CD4-positive, alpha-beta T cell treated with Interleukin-2 at 100 ng/mL for 4 hours (primary cell): ENCODE measurements around the gene SLC4A1.

Source experiments
- DNase-seq: peaks from one replicate; pipeline ENCODE4 v3.0.0-alpha.2; 2020; ENCODE audit warnings: low spot score

Gene SLC4A1

DNA sequence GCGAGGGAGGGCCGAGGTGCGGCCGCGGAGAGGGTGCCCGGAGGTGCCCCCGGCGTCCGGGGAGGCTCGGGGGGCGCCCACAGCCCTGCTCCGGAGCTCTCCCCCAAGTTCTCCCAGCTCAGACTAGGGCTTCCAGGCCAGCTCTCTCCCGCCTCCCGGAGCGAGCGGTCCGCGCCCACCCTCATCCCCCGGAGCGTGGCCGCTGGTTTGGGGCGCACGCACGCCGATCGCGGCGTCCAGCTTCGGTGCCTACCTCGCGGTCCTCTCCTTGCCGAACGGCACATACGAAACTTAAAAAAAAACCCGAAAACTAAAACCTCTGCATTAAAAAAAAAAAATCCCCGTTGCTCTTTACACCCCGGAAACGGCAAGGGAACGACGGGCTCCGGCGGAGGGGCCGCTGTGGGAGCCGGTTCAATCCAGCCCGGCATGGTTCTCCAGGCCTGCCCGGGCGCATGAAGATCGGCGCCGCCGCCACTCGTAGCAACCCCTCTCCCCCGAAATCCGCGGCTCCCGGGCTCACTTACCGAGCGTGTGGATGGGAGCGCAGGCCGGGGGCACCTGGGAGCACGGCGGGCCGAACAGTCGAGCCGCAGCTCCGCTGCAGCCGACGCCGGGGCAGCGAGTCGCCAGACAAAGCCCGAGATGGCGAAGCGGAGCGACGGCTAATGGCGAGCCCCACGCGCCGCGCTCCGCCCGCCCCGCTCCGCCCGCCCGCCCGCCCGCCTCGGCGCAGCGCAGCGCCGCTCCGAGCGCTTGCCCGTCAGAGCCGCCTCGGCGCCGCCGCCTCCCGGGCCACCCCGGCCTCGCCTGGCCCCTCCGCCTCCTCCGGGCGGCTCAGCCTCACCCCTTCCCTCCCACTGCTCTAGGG is 47.5 kb downstream of the SLC4A1 start:
- DNase-seq: peak; percentile 48

GRCh38 chr17:44219616-44220212 is 48.2 kb downstream of the SLC4A1 start, which contains the start of gene UBTF:
Gene UBTF, minus strand, starts transcription at chr17:44219675. Its CDS starts 1,446 bp downstream, at chr17:44218229.
- peak; percentile 79 for DNase-seq

- peak; percentile 66 for DNase-seq
These were observed 48.8 kb downstream of the SLC4A1 start for GRCh38 chr17:44219108-44219615.

GRCh38 chr17:44218344-44219107 is 49.4 kb downstream of the SLC4A1 start:
- DNase-seq: peak; percentile 89

DNA sequence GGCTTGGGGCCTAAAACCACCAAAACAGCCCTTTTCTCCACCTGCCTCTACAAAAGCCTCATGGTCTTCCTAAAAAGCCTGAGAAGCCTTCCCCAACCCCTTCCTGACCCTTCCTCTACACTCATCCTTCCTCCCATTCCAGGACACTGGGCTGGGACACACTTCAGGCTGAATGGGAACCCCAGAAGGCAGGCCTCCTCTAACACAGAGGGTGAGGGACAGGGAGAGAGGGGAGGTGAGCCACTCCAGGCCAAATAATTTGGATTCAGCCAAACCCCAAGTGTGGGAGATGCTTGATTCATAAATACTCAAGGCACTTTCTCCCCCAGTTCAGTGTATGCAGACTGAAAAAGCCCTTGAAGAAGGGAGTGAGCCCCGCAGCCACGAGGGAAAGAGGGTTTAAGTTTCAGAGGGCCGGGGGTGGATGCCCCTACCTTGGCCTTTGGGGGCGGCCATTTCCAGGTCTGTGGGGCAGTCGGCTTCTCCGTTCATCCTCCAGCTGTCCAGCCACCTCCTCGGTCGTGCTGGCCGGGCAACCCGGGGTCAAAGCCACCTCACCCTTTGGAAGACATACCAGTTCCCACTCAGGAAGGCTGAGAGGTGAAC is 50.1 kb downstream of the SLC4A1 start:
- no peak for DNase-seq

DNA sequence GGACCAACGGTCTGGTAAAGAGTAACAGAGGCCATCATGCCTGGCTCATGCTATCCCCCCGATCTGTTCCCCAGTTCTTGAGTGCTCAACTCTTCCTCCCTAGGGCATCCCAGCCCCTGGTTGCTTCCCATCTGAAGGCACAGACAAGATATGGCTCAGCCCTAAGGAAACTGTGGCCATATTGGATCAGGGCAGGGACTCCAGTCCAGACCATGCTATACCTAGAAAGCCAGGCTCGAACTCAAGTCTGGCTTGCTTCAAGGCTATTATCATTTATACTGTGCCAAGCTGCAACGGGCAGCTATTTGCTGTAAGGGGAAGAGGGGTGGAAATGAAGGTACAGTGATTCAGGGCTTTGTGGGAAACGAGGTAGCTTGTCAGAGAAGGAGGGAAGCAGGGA is 51.2 kb downstream of the SLC4A1 start:
- no peak for DNase-seq

GRCh38 chr17:44216173-44216572 is 51.8 kb downstream of the SLC4A1 start:
- DNase-seq: peak; percentile 38

GRCh38 chr17:44214896-44215295 is 53.0 kb downstream of the SLC4A1 start:
- no peak for DNase-seq

DNA sequence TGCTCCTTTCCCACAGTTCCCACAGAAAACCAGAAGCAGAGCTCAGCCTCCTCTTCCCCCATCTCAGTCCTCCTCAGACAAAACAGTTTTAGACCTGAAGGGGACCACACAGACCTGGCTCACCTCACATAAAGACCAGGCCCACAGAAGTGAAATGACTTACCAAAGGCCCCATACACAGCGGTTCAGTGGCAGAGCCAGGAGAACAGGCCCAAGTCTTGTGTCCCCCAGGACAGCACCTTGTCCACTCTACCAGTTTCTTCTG is 53.8 kb downstream of the SLC4A1 start:
- DNase-seq: no peak

GRCh38 chr17:44213403-44214229 is 54.3 kb downstream of the SLC4A1 start:
- no peak for DNase-seq

- no peak for DNase-seq
These were observed 55.2 kb downstream of the SLC4A1 start for GRCh38 chr17:44212507-44213402.

- DNase-seq: no peak
These were observed 56.4 kb downstream of the SLC4A1 start for GRCh38 chr17:44211281-44212265.

DNA sequence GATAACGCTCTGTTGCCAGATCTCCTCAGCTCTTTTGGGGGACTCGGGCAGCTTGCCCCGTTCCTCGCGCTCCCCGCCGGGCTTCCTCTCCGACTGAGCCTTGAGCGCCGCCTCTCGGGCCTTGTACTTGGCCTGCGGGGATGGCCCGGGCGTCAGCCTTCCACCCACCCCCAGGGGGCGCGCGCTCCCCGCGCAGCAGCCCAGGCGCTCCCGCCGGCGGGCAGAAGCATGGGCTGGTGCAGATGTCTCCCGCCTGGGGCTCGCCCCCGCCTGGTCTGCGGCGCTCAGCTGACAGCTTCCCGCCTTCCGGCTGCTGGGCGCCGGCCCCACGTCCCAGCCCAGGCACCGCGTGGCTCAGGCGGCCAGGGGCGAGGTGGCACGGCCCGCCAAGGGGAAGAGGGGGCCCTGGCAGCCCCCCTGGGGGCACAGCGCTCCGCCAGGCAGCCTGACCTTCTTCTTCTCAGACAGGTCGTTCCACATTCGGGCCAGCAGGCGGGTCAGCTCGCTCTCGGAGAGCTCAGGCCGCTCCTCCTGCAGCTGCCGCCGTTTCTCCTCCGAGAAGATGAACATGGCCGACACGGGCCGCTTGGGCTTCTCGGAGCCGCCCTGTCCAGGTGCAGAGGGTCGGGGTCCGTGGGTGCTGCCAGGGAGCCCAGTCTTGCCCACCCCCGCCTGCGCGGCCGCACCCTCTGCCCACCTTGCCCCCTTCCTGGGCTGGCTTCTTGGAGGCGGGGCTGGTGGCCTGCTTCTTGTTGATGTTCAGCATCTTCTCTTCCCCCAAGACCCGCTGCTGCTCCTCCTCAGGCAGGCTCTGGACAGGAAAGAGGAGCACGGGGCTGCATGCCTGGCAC is 57.4 kb downstream of the SLC4A1 start:
- DNase-seq: peak; percentile 92

DNA sequence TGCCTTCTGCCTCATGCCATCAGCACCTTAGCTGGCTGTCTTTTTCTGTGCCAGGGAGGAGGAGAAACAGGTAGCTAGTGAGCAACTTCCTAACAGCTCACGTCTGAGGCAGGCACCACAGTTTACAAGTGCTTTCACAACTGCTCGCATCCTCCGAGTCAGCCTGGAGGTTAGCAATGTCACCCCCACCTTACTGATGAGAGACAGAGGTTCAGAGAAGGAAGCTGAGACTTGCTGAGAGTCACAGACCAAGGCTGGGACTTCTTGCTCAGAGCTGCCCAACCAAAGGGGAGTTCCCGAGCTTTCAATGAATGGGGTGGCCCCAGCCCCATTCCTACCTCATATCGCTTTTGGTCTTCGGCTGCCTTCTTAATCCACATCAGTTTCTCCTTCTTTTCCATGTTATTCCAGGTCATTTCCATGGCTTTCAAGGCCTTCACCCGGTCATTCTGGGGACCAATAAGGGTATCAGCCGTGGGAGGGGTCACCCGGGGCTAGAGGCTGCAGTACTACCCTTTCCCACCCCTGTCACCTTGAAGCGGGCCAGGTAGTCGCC is 58.1 kb downstream of the SLC4A1 start:
- DNase-seq: peak; percentile 42

DNA sequence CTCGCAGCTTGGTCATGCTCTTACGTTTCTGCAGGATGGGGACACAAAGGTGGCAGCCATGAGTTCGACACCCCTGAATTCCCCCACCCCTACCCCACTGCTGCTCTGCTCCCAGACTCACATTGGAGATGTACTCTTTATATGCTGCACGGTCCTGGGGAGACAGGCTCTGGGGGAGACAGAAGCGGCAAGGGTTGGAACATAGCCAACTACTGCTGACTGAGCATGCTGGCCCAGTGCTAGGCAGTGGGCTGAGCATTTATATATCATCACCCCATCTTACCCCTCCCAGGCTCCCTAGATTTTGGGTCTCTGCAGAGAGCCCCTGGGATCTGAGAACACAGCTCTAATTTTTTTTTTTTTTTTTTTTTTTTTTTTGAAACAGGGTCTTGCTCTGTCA is 60.2 kb downstream of the SLC4A1 start:
- no peak for DNase-seq

- no peak for DNase-seq
These were observed 60.6 kb downstream of the SLC4A1 start for GRCh38 chr17:44207319-44207718.

- DNase-seq: no peak
These were observed 61.1 kb downstream of the SLC4A1 start for GRCh38 chr17:44206825-44207155.
